SK-N-SH treated with all-trans-retinoic acid at 6 μM for 48 hours (cell line): ENCODE data around the gene PRR36.

Experiments used
- ATAC-seq: fragments of 200-7000 bp; cut with Tn5 transposase; 3 replicates; pipeline ENCODE4 v1.9.1; 2020; ENCODE audit warnings: mild to moderate bottlenecking, moderate library complexity
- ARNTL ChIP-seq: fragments of 450-650 bp; formaldehyde crosslinking; IDR thresholded peaks from 2 replicates; pipeline ENCODE4 v1.5.0; 2020; ENCODE audit warnings: low read depth, mild to moderate bottlenecking, moderate library complexity, borderline replicate concordance
- CSDC2 ChIP-seq: fragments of 250-450 bp; sonication (Bioruptor Pico); IDR thresholded peaks from 2 replicates; pipeline ENCODE4 v1.5.0; 2020; ENCODE audit warnings: mild to moderate bottlenecking, moderate library complexity
- ESRRG ChIP-seq: fragments of 250-450 bp; sonication (Bioruptor Pico); IDR thresholded peaks from 2 replicates; pipeline ENCODE4 v1.6.1; 2021; ENCODE audit warnings: mild to moderate bottlenecking
- PPARA ChIP-seq: fragments of 250-450 bp; sonication (Bioruptor Pico); IDR thresholded peaks from 2 replicates; pipeline ENCODE4 v1.5.0; 2020; ENCODE audit warnings: mild to moderate bottlenecking, borderline replicate concordance
- RARB ChIP-seq: fragments of 250-450 bp; sonication (Bioruptor Pico); IDR thresholded peaks from 2 replicates; pipeline ENCODE4 v1.8.0; 2021; ENCODE audit warnings: mild to moderate bottlenecking, moderate library complexity
- SNAI2 ChIP-seq: fragments of 250-450 bp; sonication (Bioruptor Pico); IDR thresholded peaks from 2 replicates; pipeline ENCODE4 v1.5.0; 2020; ENCODE audit warnings: mild to moderate bottlenecking, moderate library complexity
- TCF4 ChIP-seq: fragments of 250-450 bp; sonication (Bioruptor Pico); IDR thresholded peaks from 2 replicates; pipeline ENCODE4 v1.8.0; 2021; ENCODE audit warnings: mild to moderate bottlenecking, moderate library complexity, borderline replicate concordance
- TOX ChIP-seq: fragments of 250-450 bp; sonication (Bioruptor Pico); IDR thresholded peaks from 2 replicates; pipeline ENCODE4 v1.8.0; 2021; ENCODE audit warnings: mild to moderate bottlenecking, moderate library complexity, borderline replicate concordance
- TSHZ2 ChIP-seq: fragments of 250-450 bp; sonication (Bioruptor Pico); IDR thresholded peaks from 2 replicates; pipeline ENCODE4 v1.5.0; 2020; ENCODE audit warnings: mild to moderate bottlenecking, moderate library complexity
- ZNF565 ChIP-seq: fragments of 450-650 bp; formaldehyde crosslinking; conservative IDR thresholded peaks from 2 replicates; pipeline ENCODE4 v1.5.0; 2020; ENCODE audit warnings: low read depth, mild to moderate bottlenecking, moderate library complexity

The PRR36 gene

GRCh38 chr19:7818806-7819205 lies 55.4 kb downstream of the PRR36 start:
- TF ChIP-seq SNAI2 (CRISPR knock-in tag) = no peak
- no peak for TF ChIP-seq TOX
- no peak for TF ChIP-seq CSDC2 (CRISPR knock-in tag)
- no peak for TF ChIP-seq PPARA (CRISPR knock-in tag)
- TF ChIP-seq TSHZ2 = no peak
- no peak for TF ChIP-seq ESRRG (CRISPR knock-in tag)
- TF ChIP-seq ARNTL = no peak
- TF ChIP-seq TCF4 (CRISPR knock-in tag) = no peak
- TF ChIP-seq ZNF565 (CRISPR knock-in tag) = no peak
- TF ChIP-seq RARB (CRISPR knock-in tag) = no peak
- ATAC-seq = no peak
